ENCODE measurements around the gene NR1I3. TPM values are rescaled to one million over a fixed set of nuclear protein-coding genes. Genes with fewer than 3 reads are reported as not detected.

Gene NR1I3
- total RNA-seq, 1 donor from 2014 or later = not detected

DNA sequence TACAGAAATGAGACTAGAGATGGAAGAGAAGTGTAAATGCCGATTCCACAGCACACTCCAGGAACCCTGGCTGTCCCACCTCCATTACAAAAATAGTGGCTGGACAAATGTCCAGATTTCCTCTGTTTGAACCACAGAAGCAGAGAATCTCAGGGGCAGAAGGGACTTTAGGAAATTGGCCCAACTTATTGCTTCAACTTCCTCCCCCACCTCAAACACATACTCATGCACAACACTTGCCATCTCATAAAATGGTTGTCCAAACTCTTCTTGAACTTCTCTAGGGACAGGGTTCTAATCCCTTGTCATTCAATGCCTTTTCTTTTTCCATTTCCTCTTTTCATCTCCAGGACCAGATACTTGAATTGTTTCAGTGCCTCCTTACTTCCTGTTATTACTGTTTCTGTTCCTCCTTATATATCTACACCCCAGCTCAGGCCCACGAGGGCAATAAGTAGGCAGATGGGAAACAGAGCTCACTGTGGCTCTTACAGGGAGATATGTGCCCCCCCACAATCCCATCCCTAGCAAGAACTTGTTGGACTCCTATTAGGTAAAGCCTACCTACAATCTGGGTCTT is 52.2 kb downstream of the NR1I3 start:
- no peak for DNase-seq (ENCODE audit: low spot score)
- intact Hi-C loops (cut with DNase I) = no loop called here

DNA sequence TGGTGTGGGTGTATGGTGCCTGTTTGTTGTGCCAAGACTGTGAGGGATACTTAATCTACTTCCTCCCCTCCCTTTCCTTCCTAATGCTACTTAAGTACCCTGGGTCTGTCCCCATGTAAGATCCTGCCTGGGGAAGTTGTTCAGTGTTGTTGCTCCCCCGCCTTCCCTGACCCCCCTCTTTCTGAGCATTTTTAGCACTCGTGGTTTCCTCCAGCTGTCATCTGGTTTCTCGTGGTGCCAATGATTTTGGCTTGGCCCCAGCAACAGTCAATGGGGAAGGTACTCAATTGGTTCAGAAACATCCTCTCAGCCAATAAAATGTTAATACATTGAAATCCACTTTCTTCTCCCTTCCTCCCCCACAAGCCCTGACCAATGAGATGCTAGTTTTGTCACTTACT is 52.7 kb downstream of the NR1I3 start:
- intact Hi-C loops (cut with DNase I) = no loop called here
- no peak for DNase-seq (ENCODE audit: low spot score)

GRCh38 chr1:161182214-161182613 is 55.8 kb downstream of the NR1I3 start:
- DNase-seq (ENCODE audit: low spot score) = no peak
- intact Hi-C loops (cut with DNase I) = no loop called here

GRCh38 chr1:161180639-161181038 is 57.4 kb downstream of the NR1I3 start:
- no peak for DNase-seq (ENCODE audit: low spot score)
- intact Hi-C loops (cut with DNase I) = no loop called here

DNA sequence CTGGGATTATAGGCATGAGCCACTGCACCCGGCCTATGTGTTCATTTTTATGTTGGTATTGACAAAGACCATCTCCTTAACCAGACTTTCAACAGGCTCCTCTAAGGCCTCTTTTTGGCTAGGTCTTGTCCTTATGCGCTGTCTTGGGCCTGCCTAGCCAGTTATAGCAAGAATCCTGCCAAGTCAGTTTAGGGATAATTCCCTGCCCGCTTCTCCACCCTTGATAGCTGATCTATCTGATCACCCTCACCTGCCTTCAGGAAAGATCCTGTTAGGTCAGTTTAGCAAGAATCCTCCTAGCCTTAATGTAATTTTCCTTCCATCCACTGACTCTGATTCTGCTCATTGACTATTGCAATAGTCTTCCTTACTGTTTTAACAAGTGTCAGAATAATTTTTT is 58.3 kb downstream of the NR1I3 start:
- intact Hi-C loops (cut with DNase I) = no loop called here
- DNase-seq (ENCODE audit: low spot score) = no peak

Small RNA genes within 50 kb of the gene (microRNA-seq; reads per million reads assigned to microRNA genes)
- gene MIR5187 = 1.3 reads per million

Other genes starting within 250 kb of the NR1I3 start
- 10.3 TPM for gene F11R, start 217.1 kb downstream of the NR1I3 start, total RNA-seq
- gene TSTD1, start 199.2 kb downstream of the NR1I3 start, total RNA-seq = 12.0 TPM
- gene USF1, start 192.2 kb downstream of the NR1I3 start, total RNA-seq = 29.2 TPM
- gene ARHGAP30, start 168.3 kb downstream of the NR1I3 start, total RNA-seq = 2.6 TPM
- gene NECTIN4, start 148.6 kb downstream of the NR1I3 start, total RNA-seq = not detected
- 10.7 TPM for gene KLHDC9, start 139.8 kb downstream of the NR1I3 start, total RNA-seq
- 43.1 TPM for gene PFDN2, start 120.2 kb downstream of the NR1I3 start, total RNA-seq
- gene NIT1, start 120.1 kb downstream of the NR1I3 start, total RNA-seq = 31.3 TPM
- gene DEDD, start 105.5 kb downstream of the NR1I3 start, total RNA-seq = 28.3 TPM
- gene UFC1, start 84.2 kb downstream of the NR1I3 start, total RNA-seq = 73.6 TPM
- 17.4 TPM for gene USP21, start 78.7 kb downstream of the NR1I3 start, total RNA-seq
- gene PPOX, start 71.8 kb downstream of the NR1I3 start, total RNA-seq = 12.9 TPM
- gene B4GALT3, start 60.7 kb downstream of the NR1I3 start, total RNA-seq = 22.2 TPM
- gene ADAMTS4, start 39.1 kb downstream of the NR1I3 start, total RNA-seq = 24.0 TPM
- 253 TPM for gene NDUFS2, start 35.8 kb downstream of the NR1I3 start, total RNA-seq
- 11.4 TPM for gene FCER1G, start 22.9 kb downstream of the NR1I3 start, total RNA-seq
- gene APOA2, start 14.6 kb downstream of the NR1I3 start, total RNA-seq = not detected
- gene TOMM40L, start 12.1 kb downstream of the NR1I3 start, total RNA-seq = 34.1 TPM
- 0.38 TPM for gene PCP4L1, start 20.5 kb upstream of the NR1I3 start, total RNA-seq
- gene MPZ, start 71.8 kb upstream of the NR1I3 start, total RNA-seq = 1.5 TPM
- gene SDHC, start 76.2 kb upstream of the NR1I3 start, total RNA-seq = 306 TPM
- gene CFAP126, start 129.7 kb upstream of the NR1I3 start, total RNA-seq = not detected

Data from cardiac septum (tissue), 1 donor.